DND-41 (cell line): ENCODE results near the gene NRCAM.

Experiments used
- EZH2 ChIP-seq: IDR thresholded peaks from 3 replicates; pipeline ENCODE4 v1.6.1; 2012; ENCODE audit warnings: borderline replicate concordance, low read depth, mild to moderate bottlenecking, moderate library complexity, low read length, inconsistent platforms; ENCODE audit not compliant: severe bottlenecking
- TF ChIP-seq, protein P1 (sequence below): IDR thresholded peaks from 2 replicates; pipeline ENCODE4 v1.5.1; 2012; ENCODE audit warnings: borderline replicate concordance, low read length, moderate library complexity, mild to moderate bottlenecking; ENCODE audit not compliant: poor library complexity, severe bottlenecking; ENCODE audit errors: extremely low read depth

DNA sequence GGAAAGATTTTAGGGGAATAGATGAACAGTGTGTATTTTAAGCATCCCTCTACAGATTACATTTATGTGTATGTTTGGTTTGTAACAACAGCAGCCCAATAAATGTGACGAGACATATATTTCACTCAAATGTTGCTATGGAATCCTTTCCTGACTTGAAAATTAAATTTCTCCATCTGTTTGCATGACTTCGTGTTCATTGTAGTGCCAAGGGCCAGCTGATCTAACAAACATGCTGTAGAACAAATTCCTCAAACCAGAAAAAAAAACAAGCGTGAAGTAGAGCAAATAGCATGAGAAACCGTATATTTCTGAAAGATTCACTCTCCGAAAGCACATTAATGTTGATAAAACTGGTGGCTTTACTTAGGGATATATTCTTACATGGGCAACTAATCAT lies 87.8 kb downstream of the NRCAM start:
- TF ChIP-seq, protein P1, sequence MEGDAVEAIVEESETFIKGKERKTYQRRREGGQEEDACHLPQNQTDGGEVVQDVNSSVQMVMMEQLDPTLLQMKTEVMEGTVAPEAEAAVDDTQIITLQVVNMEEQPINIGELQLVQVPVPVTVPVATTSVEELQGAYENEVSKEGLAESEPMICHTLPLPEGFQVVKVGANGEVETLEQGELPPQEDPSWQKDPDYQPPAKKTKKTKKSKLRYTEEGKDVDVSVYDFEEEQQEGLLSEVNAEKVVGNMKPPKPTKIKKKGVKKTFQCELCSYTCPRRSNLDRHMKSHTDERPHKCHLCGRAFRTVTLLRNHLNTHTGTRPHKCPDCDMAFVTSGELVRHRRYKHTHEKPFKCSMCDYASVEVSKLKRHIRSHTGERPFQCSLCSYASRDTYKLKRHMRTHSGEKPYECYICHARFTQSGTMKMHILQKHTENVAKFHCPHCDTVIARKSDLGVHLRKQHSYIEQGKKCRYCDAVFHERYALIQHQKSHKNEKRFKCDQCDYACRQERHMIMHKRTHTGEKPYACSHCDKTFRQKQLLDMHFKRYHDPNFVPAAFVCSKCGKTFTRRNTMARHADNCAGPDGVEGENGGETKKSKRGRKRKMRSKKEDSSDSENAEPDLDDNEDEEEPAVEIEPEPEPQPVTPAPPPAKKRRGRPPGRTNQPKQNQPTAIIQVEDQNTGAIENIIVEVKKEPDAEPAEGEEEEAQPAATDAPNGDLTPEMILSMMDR: no peak
- TF ChIP-seq EZH2: no peak
